A673 (cell line): Measurements from ENCODE around the gene PSMD8. TPM values are rescaled to one million over a fixed set of nuclear protein-coding genes. Genes with fewer than 3 reads are reported as not detected.

Source experiments
- BruUV-seq: library from RNA; stranded (reverse); fragments of 400-500 nt; replicated peaks from 2 replicates; lab custom pipeline; 2021; lab: Mats Ljungman, UMichigan
- CTCF ChIA-PET: fragments of 300-600 bp; sonication (Branson Sonifier 250); formaldehyde crosslinking; loops from one replicate; lab custom pipeline; 2022; ENCODE audit warnings: antibody characterized with exemption; lab: Charles Lee
- POLR2A ChIA-PET: fragments of 300-600 bp; sonication (Branson Sonifier 250); formaldehyde crosslinking; loops from one replicate; lab custom pipeline; 2022; ENCODE audit warnings: antibody characterized with exemption; ENCODE audit not compliant: low non-redundant PET; lab: Charles Lee
- DNase-seq: peaks from one replicate; pipeline ENCODE4 v3.0.0-alpha.2; 2015; ENCODE audit warnings: low spot score
- H3K27ac ChIP-seq: fragments of 200-600 bp; sonication (generic); 2 replicates; pipeline ENCODE4 v1.5.1; 2016; ENCODE audit warnings: mixed run types, low read depth, mild to moderate bottlenecking, mixed read lengths, antibody characterized with exemption, low read length; ENCODE audit not compliant: poor library complexity, severe bottlenecking
- H3K27me3 ChIP-seq: fragments of 200-600 bp; sonication (generic); replicated peaks from 2 replicates; pipeline ENCODE4 v1.6.1; 2017; ENCODE audit warnings: mixed run types, low read depth, mild to moderate bottlenecking, mixed read lengths, antibody characterized with exemption, low read length; ENCODE audit not compliant: insufficient read depth, poor library complexity
- H3K36me3 ChIP-seq: fragments of 200-600 bp; sonication (generic); 2 replicates; pipeline ENCODE4 v1.6.1; 2016; ENCODE audit warnings: mixed run types, mild to moderate bottlenecking, mixed read lengths, antibody characterized with exemption, low read length; ENCODE audit not compliant: insufficient read depth, poor library complexity, severe bottlenecking
- H3K4me1 ChIP-seq: fragments of 200-600 bp; sonication (generic); 2 replicates; pipeline ENCODE4 v1.6.1; 2017; ENCODE audit warnings: mixed run types, mild to moderate bottlenecking, mixed read lengths, antibody characterized with exemption, low read length; ENCODE audit not compliant: insufficient read depth, poor library complexity, severe bottlenecking
- H3K4me3 ChIP-seq: fragments of 200-600 bp; sonication (generic); 2 replicates; pipeline ENCODE4 v1.5.1; 2016; ENCODE audit warnings: low read depth, mixed run types, mild to moderate bottlenecking, mixed read lengths, low read length; ENCODE audit not compliant: poor library complexity, severe bottlenecking
- H3K9me3 ChIP-seq: fragments of 200-600 bp; sonication (generic); 2 replicates; pipeline ENCODE4 v1.6.1; 2016; ENCODE audit warnings: mixed run types, low read depth, mild to moderate bottlenecking, mixed read lengths, antibody characterized with exemption, low read length; ENCODE audit not compliant: poor library complexity, severe bottlenecking
- CTCF ChIP-seq: fragments of 300-800, 200-600 bp; sonication (generic); conservative IDR thresholded peaks from 2 replicates; pipeline ENCODE4 v1.5.1; 2017; ENCODE audit warnings: low read depth, mild to moderate bottlenecking, antibody characterized with exemption, low read length, moderate library complexity, mixed read lengths
- EZH2 ChIP-seq: fragments of 200-600 bp; sonication (generic); IDR thresholded peaks from 2 replicates; pipeline ENCODE4 v1.6.1; 2017; ENCODE audit warnings: borderline replicate concordance, low read depth, mild to moderate bottlenecking, mixed read lengths, antibody characterized with exemption, low read length; ENCODE audit not compliant: poor library complexity, severe bottlenecking
- intact Hi-C: fragments of 100-400 bp; cut with micrococcal nuclease; formaldehyde crosslinking; loops from one replicate; pipeline ENCODE4 v1.10.0; 2022; ENCODE audit not compliant: unreplicated experiment
- total RNA-seq: library from RNA; stranded (reverse); gene quantifications from 2 replicates; pipeline ENCODE4 v1.2.3, GENCODE V29; 2021

The PSMD8 gene
- total RNA-seq, 1 experiment from 2014 or later: 321 TPM

- Histone ChIP-seq H3K36me3 (peaks cover 20% of the 10 kb centered on the region), H3K4me3 (peak within 1 kb of the TSS; percentile 80), H3K27me3 (no peaks in the 10 kb centered on the region), H3K4me1 (peaks cover 6% of the 10 kb centered on the region), H3K27ac (peak within 1 kb of the TSS; percentile 77), H3K9me3 (no peaks in the 10 kb centered on the region)
- intact Hi-C loops: no loop called here
- ChIA-PET POLR2A (interaction anchor here (0.6 kb wide), 3 partner anchors 13 to 432 kb away, joined by 3 to 20 read pairs (median 3); no protein-coding TSS in a partner anchor), CTCF (interaction anchor here (1.1 to 1.7 kb wide), 2 partner anchors 13 to 15 kb away, joined by 6 to 14 read pairs; partner anchors contain the start of genes FAM98C and PSMD8)
- BruUV-seq: no TSS peak
- peak; percentile 98 for DNase-seq
- TF ChIP-seq EZH2: no peak
- TF ChIP-seq CTCF: no peak
Measured at GRCh38 chr19:38387550-38388348, 13.4 kb downstream of the PSMD8 start, which contains the start of gene GGN. Gene GGN, minus strand, starts transcription at chr19:38388034. Its CDS starts 773 bp downstream, at chr19:38387261.

GRCh38 chr19:38388349-38389100 is 14.2 kb downstream of the PSMD8 start, which contains the start of gene SPRED3:
Gene SPRED3, plus strand, starts transcription at chr19:38388697. Its CDS starts 1,606 bp downstream, at chr19:38390303.
- H3K27me3 ChIP-seq: no peaks in the 10 kb centered on the region
- H3K36me3 ChIP-seq: peaks cover 12% of the 10 kb centered on the region
- no peak for TF ChIP-seq EZH2
- no peak for TF ChIP-seq CTCF
- ChIA-PET CTCF (interaction anchor here (1.7 kb wide), 1 partner anchor 14 kb away, joined by 14 read pairs; the partner anchor contains the start of gene FAM98C), POLR2A (interaction anchor here (0.6 kb wide), 3 partner anchors 12 to 431 kb away, joined by 3 to 20 read pairs (median 3); no protein-coding TSS in a partner anchor)
- peak within 1 kb of the TSS; percentile 80 for H3K4me3 ChIP-seq
- intact Hi-C loops: no loop called here
- DNase-seq: no peak
- peak within 1 kb of the TSS; percentile 77 for H3K27ac ChIP-seq
- no TSS peak for BruUV-seq
- no peaks in the 10 kb centered on the region for H3K9me3 ChIP-seq
- H3K4me1 ChIP-seq: peaks cover 6% of the 10 kb centered on the region
